GM13977 (cell line): Measurements from ENCODE around the gene FXYD2.

ENCODE experiments used
- DNase-seq: peaks from one replicate; pipeline ENCODE4 v3.0.0; 2012; ENCODE audit warnings: low spot score
- CTCF ChIP-seq: IDR thresholded peaks from 2 replicates; pipeline ENCODE4 v1.5.1; 2012; ENCODE audit warnings: mild to moderate bottlenecking, control low read depth; ENCODE audit not compliant: insufficient read depth; ENCODE audit errors: extremely low read depth, missing control alignments
- in situ Hi-C: fragments of 300-500 bp; cut with MboI; formaldehyde crosslinking; loops from one replicate; pipeline ENCODE4 v1.12.0; 2022; ENCODE audit warnings: low sequenced_read_pairs, low pct_unique_long_range_greater_than_20kb, mixed read lengths, inconsistent platforms; ENCODE audit not compliant: unreplicated experiment

The FXYD2 gene

GRCh38 chr11:117839936-117840813, 15.6 kb upstream of the FXYD2 start:
- in situ Hi-C loops, result no loop called here
- no peak for DNase-seq
- TF ChIP-seq CTCF, result no peak

GRCh38 chr11:117839380-117839881, 14.9 kb upstream of the FXYD2 start:
- DNase-seq, result no peak
- TF ChIP-seq CTCF, result no peak
- in situ Hi-C loops, result no loop called here

GRCh38 chr11:117838901-117839300, 14.4 kb upstream of the FXYD2 start:
- in situ Hi-C loops, result no loop called here
- DNase-seq, result no peak
- TF ChIP-seq CTCF, result no peak

- DNase-seq, result no peak
- in situ Hi-C loops, result no loop called here
- TF ChIP-seq CTCF, result no peak
These were observed 13.2 kb upstream of the FXYD2 start for GRCh38 chr11:117837791-117838190.

GRCh38 chr11:117837070-117837776, 12.7 kb upstream of the FXYD2 start:
- DNase-seq, result no peak
- TF ChIP-seq CTCF, result no peak
- in situ Hi-C loops, result no loop called here

GRCh38 chr11:117836077-117836960, 11.8 kb upstream of the FXYD2 start:
- TF ChIP-seq CTCF, result no peak
- in situ Hi-C loops, result no loop called here
- no peak for DNase-seq
